GM11168 (cell line): Measurements from ENCODE around the gene FA2H.

Experiments
- in situ Hi-C: fragments of 300-500 bp; cut with MboI; formaldehyde crosslinking; loops from one replicate; pipeline ENCODE4 v1.12.0; 2022; ENCODE audit warnings: low sequenced_read_pairs; ENCODE audit not compliant: unreplicated experiment

FA2H gene

DNA sequence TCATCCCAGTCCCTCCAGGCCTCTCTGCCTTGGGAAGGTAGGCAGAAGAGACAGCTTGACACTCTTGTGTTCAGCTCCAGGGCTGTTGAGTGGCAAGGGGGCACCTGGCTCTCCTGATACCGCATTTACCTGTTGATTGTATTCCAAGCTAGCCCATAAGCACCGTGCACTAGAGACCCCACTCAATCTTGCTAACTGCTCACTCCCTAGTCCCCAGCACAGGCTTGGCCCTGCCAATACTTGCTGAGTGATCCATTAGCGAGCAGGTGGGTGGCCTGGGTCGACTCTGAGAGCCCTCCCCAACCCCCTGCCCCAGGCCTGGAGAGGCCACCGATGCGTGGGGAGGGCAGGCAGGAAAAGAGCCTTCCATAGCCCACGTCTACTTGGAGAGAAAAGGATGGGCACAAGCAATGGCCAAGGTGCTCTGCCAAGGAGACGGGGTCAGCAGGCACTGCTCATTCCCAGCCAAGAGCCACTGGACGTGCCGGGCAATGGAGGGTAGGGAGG is 29.5 kb downstream of the FA2H start:
- in situ Hi-C loops, result no loop called here

DNA sequence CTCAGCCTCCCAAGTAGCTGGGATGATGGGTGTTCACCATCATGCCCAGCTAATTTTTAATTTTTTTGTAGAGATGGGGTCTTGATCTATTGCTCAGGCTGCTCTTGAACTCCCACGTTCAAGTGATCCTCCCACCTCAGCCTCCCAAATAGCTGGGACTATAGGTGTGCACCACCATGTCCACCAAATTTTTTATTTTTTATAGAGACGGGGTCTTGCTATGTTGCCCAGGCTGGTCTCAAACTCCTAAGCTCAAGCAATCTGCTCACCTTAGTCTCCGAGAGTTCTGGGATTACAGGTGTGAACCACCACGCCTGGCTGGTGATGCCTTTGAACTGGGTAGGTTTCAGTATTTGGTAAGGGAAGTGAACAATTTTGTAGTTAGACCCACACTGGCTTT is 30.1 kb downstream of the FA2H start:
- in situ Hi-C loops, result no loop called here

DNA sequence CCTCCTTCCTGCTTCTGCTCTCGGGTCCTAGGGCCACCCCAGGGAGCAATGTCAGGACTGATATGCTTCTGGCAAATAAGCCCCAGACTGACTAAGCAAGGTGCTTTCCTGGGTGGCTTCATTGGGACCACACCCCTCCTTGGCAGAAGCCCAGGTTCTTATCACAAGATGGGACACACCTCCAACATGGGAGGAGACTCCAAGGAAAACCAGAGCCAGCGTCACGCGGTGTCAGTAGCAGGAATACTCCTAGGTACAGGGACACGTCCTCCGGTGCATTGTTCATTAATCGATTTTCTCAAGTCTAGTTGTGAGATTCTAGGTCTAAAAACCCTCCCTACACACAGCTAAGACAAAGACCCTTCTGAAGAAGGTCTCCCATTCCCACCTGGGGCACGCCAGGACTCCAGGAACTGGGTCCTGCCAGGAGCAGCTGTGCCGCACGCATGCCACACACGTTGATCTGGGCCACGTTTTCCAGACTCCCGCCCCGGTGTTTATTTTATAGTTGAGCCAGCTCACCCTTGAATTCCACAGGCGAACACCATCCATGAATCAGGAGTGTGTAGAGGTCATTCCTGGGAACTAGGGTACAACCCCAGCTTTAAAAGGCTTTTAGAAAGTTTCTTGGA is 30.8 kb downstream of the FA2H start:
- in situ Hi-C loops, result no loop called here

DNA sequence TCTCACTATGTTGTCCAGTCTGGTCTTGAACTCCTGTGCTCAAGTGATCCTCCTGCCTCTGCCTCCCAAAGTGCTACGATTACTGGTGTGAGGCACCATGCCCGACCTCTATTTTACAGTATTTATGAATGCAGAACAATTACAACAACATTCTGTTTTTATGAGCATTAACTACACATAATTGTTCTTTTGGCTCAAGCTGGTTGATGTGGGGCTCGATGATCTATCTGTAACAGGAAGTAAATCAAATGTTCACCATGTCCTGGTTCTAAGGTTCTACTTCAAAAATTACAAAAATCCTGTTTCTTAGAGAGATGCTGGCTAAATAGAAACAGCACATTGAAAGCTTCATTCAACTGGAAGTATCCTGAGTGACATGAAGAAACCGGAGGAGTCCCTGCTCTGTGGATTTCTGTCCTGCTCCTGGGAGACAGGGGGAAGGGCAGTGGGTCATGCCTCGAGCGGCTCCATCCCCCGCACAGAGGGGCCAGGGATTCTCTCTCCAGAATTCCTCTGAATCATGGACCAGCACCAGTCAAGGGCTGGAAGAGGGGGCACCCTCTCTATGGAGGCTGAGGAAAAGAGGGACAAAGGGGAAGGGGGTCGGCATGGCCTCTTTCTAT is 31.5 kb downstream of the FA2H start:
- in situ Hi-C loops, result no loop called here

DNA sequence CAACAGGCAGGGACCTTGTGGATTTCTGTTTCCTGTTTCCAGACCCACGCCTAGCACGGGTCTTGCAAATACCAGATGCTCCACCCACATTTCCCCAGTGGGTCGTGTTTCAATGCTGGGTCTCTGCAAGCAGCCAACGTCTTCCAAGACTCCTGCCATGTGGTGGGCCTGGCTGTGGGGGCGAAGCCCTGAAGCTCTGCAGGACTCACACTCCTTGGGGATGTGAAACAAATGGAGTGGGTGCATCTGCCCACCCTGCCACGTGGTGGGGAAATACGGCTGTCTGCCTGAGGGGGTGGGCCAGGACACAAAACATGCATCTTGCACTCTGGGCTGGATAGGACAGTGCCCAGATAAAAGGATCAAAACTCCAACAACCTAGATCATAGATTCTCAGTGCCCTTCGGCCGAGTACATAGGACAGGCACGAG is 32.6 kb downstream of the FA2H start:
- in situ Hi-C loops, result no loop called here

DNA sequence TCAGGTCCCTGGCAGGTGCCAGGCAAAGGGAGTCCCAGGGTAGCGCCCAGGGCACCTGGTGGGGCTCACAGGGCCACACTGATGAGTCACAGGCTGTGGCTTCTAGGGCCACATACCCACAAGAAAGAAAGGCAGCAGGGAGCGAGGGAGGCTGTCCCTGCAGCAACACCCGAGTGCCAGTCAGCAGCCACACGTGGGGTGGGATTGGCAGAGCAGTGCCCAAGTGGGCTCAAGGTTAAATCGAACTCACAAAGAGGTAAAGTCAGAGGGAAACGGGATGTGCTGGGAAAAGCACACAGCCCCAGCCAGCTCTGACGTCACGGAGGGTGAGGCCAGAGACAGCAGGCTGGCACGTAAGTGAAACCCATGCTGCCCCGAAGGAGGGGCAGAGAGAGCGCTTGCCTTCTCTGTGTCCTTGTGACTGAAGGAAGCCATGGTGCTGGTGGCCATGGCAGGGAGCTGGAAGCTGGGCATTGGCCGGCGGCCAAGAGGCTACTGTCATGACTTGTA is 33.8 kb downstream of the FA2H start:
- in situ Hi-C loops, result no loop called here

DNA sequence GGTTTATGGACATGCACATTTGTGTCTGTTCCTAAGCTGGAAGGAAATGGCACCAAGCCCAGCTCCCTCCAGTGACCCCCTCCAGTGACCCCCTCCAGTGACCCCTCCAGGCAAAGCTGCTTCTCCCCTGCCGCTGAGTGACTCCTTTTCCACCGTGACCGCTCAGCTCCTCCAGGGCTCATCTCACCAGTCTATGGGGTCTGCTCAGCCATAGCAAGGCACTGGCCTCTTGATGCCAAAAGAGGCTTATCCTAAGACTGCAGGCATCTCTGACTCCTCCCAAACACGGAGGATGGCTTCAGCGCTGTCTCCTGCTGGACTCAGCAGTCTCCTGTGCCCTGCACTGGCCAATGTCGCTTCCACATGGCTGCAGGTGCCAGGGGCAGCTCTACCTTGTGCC is 35.3 kb downstream of the FA2H start:
- in situ Hi-C loops, result no loop called here

DNA sequence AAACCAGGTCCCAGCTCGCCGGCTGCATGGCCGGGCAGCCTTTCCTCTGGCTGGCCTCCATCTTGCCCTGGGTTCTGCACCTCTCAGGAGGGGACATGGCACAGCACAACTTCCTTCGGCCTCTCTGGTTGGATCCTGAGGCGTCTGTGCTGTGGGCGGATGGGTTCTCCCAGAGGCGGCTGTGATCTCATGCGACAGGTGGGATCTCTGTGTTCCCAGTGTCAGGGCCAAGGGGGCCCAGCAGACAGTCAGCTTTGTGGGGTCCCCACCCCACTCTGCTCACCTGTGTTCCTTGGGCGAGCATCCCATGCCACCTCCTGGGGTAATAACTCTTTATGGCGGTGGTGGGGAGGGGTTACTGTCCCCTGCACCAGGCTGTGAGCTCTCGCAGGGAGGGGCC is 35.8 kb downstream of the FA2H start:
- in situ Hi-C loops, result no loop called here

DNA sequence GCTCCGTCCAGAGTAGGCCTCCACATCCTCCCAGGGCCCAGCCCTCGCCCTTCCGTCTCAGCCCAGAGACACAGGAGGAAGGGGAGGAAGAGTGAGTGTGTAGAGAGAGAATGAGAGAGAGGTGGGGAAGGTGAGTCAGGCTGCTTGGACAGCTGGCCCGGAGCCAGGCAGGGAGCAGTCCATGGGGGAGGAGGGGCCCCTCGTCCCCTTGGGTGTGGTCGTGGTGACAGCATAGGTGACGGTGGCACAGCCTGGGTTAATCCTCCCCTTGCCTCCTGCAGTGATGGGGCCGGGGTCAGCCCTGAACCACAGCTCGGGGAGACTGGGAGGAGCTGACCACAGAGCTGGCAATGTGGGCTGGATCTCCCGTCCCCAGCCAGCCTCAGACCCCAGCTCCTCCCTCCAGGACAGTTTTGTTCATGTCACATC is 36.5 kb downstream of the FA2H start:
- in situ Hi-C loops, result no loop called here

DNA sequence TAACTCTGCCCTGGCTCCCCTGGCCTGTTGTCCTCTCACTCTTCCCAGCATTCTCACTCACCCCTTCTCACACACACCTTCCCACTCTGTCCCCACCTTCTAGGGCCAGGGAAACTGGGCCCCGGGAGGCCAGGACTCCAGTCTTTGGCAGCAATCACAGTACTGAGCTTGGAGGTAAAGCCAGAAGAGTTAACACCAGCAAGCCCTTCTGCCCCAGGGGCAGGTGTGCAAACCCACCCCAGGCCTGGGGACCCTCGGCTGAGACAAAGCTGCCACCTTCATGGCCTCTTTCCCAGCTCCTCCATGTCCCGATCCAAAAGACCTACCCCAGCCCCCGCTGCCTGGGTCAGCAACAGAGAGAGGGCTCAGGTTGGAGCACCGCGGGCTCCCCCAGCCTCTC is 37.1 kb downstream of the FA2H start:
- in situ Hi-C loops, result no loop called here

DNA sequence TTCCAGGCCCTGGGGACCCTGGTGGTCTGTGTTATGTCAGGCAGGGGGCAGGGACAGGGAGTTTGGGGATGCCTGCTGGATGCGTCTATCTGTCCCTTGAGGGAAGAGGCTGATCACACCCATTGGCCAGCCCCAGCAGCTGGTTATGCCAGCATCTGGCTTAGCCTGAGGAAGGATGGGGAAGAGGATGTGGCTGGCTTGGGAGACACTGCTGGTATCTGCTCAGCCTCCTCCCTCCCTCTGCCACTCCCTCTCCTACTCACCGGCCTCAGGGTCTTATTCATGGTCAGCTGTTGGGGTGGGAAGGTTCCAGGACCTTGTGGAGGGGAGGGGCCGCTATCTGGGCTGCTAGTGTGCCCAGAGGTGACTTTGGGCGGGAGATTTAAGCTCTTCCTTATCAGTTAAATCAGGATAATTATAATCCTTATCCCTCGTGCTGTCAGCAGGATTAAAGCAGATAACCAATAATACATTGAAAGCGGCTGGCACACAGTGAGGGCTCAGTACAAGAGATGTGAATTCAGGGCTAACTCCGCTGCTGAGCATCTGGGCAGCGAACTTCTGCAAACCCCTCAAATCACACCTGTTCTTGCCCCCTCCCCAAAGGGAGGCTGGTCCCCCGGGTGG is 38.0 kb downstream of the FA2H start:
- in situ Hi-C loops, result no loop called here

DNA sequence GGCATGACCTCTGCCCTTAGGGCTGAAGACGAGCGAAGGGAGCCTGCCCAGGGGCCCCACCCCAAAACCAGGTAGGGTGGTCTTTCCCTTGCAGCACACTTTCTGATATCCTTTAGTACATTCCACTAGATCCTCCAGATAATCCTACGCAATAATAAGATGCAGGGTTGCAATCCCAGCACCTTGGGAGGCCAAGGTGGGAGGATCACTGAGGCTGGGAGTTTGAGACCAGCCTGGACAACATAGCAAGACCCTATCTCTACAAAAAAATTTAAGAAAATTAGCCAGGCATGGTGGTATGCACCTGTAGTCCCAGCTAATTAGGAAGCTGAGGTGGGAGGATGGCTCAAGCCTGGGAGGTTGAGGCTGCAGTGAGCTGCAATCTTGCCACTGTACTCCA is 39.1 kb downstream of the FA2H start:
- in situ Hi-C loops, result no loop called here

DNA sequence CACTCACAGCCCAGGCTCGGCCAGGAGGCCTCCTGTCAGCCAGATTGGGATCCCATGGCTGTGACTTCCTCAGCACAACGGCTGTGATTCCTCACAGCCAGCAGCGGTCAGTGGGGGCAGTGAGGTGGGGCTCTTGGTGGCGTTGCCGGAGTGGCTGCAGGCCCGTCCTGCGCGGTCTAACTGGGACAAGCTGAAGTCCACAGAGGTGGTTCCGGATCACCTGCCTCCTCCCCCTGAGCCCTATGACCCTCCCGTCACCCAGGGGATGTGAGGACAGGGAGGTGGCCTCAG is 39.5 kb downstream of the FA2H start:
- in situ Hi-C loops, result no loop called here

DNA sequence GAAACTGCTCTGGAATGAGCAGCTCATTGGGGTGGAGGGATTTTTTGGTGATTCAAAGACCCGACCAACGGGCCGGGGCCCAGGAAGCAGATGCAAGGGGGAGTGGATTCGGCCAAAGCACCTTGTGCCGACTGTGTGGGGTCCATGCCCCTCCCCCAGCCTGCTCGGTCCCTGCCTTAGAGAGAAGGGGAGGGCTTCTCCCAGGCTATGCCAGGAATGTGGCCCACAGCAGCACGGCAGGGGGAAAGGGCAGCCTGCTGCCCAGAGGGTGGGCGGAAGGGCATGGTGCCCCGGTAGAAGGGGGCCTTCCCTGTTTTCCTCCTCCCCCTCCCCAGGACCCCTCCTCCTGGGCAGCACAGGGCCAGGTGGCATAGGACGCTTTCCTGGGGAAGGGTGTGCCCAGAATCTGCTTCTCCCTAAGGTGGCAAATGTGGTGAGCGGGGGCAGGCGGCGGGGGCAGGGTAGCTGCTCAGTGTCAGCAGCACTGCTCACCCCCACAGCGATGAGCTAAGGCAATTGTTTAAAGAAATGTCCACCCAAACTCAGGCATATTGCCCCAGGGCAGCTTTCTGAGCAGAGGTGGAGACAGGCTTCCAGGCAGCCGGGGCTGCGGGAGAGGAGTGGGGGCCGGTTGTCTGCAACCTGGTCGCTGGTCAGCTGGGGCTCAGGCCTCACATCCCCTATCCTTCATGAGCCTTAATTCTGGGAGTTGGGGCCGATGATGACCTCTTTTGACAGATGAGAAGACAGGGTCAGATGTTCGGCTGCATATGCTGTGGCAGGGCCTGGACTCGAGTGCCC is 40.1 kb downstream of the FA2H start:
- in situ Hi-C loops, result no loop called here

DNA sequence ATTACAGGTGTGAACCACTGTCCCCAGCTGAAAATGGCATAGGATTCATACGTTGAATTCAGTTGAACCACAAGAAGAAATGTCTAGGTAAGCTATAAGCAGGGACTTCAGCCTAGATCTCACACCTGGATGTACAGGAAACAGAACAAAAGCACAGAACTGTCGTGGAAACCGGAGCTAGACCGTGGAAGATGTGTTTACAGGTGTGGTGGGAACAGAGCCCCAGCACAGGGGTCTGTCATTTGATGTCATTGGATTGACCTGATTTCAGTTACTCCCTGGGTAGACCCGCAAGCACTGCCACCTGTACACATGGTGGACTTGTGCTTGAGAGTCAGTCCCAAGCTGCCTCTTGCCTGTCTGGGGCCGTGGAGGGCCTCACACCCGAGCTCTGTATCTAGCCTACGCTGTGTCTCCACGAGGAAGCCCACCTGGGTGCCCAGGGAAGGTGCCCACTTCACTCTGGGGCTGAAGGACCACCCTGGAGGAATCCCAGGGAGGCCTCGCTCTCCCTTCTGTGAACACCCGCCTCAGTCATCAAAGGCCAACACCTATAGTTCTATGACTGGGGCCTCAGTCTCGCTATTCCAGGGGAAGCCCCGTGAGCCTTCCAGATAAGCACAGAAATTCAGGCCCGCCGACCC is 41.8 kb downstream of the FA2H start:
- in situ Hi-C loops, result no loop called here

DNA sequence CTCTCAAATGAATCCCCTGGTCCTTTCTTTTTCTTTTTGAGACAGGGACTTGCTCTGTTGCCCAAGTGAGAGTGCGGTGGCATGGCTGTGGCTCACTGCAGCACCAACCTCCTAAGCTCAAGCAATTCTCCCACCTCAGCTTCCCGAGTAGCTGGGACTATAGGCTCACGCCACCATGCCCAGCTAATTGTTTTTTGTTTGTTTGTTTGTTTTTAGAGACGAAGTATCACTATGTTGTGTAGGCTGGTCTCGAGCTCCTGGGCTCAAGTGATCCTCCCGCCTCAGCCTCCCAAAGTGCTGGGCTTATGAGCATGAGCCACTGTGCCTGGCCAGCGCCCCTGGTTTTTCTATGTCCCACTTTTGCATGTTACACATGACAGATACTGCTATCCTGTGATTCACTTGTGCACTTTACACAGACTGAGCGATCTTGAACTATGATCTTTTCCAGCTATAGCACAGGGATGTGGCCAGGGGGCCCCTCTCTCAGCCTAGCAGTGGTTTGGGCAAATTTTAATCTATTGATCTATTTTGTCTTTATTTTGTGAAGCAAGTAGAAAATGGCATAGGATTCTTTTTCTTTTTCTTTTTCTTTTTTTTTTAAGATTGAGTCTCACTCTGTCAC is 42.7 kb downstream of the FA2H start:
- in situ Hi-C loops, result no loop called here

DNA sequence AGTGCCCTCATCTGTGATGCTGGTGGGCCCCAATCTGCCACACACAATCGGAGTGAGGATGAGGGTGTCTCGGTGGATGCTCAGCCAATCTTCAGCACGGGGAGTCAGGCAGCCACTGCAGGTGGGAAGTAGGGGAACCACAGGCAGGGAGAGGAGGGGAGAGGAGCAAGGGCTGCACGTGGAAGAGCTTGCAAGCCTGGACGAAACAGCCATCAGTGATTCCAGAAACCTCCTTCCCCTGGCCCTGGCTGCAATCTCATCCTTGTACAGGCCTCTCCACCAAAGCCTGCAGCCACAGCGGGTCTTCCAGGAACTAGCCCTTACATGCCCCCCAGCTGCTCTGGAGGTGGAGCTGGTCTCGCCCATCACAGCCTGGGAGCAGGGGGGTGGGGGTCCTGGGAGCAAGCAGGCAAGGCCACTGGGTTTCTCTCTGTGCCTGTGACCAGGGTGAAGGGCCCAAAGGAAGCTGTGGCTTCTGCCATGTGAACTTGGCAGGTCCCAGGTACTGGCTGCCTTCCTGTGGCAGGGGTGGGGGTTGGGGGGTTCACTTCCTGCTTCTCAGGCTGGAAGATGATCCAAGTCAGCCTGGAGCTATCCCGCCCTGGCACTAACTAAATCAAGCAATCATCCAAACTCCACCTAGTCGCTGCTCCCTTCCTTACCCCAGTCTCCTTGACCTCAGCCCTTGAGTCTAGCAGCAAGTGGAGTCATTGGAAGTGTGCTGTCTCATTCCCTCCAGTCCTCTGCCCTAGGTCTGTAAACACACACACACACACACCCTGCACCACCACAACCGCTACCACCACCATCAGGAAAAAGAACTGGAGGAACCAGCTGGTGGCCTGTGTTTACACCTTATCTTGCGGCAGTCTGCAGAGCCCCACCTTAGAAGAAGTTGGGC is 44.6 kb downstream of the FA2H start:
- in situ Hi-C loops, result no loop called here

DNA sequence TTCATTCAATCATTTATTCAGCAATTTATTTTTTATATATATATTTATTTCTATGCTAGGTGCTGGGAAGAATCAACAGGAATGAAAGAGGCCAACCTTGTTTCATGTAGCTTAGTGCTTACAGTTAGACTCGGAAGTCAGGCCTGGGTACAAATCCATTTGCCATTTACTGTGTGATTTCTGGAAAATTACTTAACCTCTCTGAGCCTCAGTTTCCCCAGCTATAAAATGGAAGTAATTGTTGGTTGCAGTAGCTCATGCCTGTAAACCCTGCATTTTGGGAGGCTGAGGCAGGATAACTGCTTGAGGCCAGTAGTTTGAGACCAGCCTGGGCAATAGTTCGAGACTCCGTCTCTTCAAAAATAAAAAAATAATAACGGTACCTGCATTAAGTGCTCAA is 46.7 kb downstream of the FA2H start:
- in situ Hi-C loops, result no loop called here

DNA sequence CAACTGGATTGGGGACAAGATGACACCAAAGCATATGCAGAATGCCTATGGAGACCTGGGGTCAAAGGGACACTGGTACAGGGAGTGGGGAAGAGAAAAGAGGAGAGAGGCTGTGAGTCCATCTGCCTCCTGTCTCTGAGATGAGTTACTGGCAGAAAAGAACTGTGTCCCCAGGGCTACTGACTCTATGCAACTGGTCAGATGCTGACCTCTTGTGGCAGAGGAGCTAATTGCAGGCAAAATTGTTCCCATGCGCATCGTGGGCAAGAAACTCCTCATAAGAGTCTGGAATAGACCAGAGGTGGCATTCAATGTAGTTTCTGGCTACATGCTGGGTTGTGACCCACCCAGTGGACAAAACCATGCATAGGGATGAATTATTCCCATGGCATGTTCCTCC is 47.9 kb downstream of the FA2H start:
- in situ Hi-C loops, result no loop called here
